Measurements from ENCODE around the gene NOTCH2NLA.
"Not testable (repeated sequence)": the region's sequence is repeated elsewhere in the genome, so short reads cannot be mapped to it uniquely, and the experiment has no call there.

NOTCH2NLA gene

GRCh38 chr1:146228144-146228682, 608 bp downstream of the NOTCH2NLA start:
- CTCF ChIA-PET; POLR2A ChIA-PET; DNase-seq (ENCODE audit: extremely low spot score): not testable (repeated sequence)

GRCh38 chr1:146174531-146174930, 54.3 kb downstream of the NOTCH2NLA start:
- POLR2A ChIA-PET; DNase-seq (ENCODE audit: extremely low spot score); CTCF ChIA-PET: not testable (repeated sequence)

GRCh38 chr1:146167740-146168139, 61.1 kb downstream of the NOTCH2NLA start:
- DNase-seq (ENCODE audit: extremely low spot score); POLR2A ChIA-PET; CTCF ChIA-PET: not testable (repeated sequence)

- DNase-seq (ENCODE audit: extremely low spot score); POLR2A ChIA-PET; CTCF ChIA-PET: not testable (repeated sequence)
These were observed 61.5 kb downstream of the NOTCH2NLA start for GRCh38 chr1:146167273-146167672.

- POLR2A ChIA-PET; DNase-seq (ENCODE audit: extremely low spot score); CTCF ChIA-PET: not testable (repeated sequence)
These were observed 84.4 kb downstream of the NOTCH2NLA start, which contains the start of gene NBPF10 for GRCh38 chr1:146144465-146144864. Gene NBPF10, minus strand, starts transcription at chr1:146144804. Its CDS starts 35 bp downstream, at chr1:146144769.

Data from HEK293T (cell line).